T-helper 2 cell (primary cell): ENCODE results near the gene PITPNB.

Experiments used
- DNase-seq, 5 experiments: peaks; one replicate each; pipeline versions ENCODE4 v3.0.0 to v3.0.0-alpha.2; 2012 to 2022

The PITPNB gene

DNA sequence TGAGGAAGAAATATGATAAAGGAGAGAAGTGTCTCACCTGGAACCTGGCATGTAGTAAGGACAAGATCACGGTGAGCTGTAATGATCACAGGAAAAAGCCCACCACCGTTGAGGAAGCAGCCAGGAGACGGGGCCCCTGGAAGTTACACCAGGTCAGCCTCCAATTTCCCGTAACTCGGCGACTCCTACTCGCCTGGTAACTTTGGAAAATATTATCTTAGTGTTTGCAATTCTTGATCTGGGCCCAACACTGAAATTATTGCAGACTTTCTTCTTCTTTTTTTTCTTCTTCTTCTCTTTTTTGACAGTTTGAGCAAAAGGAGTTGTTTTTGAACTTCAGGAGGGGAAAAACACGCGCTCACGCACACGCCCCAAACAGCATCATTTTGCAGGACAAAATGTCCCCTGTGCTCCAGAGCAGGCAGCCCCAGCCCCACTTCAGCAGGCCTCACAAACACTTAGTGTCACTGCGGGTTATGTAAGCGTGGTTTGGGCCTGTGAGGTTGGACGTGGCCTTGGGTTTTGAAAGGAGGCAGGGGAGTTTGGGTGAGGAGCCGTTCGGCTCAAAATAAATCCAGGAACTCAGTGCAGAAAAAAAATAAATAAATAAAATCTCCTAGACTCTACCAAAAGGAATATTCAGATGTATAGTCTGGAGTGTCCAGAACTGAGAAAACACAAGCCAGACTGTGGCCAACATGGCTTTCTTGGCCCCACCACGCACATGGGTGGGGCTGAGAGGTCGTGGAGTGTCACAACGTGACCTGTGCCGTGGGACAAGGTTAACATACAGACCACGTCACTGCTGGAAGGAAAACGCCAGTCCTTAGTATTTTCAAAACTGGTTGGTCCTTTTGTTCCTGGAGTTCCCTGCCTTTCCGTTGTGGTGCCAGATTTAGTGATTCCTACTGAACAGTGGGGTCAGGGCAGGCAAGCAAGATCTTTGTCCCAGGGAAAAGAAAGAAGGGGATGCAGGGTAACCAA is 91.2 kb downstream of the PITPNB start:
- DNase-seq = no peak

DNA sequence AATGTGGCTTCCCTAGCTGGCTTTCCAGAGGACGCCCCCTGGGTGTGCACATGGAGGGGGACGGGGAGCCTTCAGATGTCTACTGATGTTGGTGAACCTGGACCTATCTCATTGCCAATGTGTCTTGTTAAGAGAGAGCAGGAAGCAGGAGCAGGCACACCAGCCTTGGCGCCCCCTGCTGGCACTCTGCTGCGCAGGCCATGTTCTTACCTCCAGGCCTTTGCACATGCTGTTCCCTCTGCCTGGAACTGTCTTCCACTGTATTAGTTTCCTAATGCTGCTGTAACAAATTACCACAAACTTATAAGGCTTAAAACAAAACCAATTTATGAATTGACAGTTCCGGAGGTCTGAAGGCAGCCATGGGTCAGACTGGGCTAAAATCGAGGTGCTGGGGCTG is 93.9 kb downstream of the PITPNB start:
- DNase-seq = peak in 1 of 5 experiments; percentile 29

DNA sequence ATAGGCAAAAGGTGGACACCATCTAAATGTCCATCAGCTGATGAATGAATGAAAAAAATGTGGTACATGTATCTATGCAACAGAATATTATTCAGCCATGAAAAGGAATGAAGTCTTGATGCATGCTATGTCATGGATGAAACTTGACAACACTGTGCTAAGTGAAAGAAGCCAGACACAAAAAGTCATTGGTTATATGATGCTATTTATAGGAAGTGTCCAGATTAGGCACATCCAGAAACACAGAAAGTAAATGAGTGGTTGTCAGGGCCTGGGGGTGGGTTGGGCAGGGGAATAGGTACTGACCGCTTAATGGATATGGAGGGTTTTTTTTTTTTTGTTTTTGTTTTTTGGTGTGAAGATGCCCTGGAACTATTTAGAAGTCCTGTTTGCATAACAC is 95.8 kb downstream of the PITPNB start:
- DNase-seq = no peak

DNA sequence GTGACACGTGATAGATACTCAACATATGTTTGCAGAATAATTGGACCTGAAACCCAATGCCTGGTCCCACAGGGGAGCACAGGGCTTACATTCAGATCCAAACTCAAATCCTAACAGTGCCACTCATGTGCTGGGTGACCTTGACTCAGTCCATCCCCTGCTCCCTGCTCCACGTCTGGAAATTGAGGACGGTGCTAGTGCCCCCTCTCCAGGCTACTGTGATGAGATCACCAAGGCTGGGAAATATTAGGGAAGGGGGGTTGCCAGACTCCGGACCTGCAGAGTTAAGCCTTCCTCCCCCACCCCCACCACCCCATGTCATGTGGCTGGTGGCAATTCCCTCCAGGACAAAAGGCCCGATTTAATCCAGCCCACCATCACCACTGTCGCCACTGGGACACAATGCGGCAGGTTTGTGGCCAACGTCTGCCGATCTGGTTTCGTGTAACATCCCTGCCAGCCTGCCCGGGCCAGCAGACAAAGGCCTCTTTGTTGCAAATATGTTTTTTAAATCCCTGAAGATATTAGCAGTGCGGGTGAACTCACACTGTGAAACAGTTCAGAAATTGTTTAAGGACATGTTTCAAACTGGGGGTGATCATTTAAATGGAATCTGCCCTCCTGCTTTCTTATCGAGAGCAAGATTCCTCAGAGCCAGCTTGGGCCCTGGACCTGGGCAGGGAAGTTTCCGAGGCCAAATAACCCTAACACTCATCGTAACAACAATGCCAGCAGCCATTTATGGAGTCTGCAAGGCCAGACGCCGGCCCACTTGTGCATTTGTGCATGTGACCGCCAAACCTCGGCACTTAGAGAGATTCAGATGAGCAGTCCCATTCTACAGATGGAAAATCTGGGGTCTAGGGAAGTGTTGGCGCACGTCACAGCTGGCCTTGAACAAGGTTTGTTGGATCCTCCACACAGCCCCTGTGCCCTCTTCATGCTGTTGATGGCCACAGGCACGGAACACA is 97.9 kb downstream of the PITPNB start:
- no peak for DNase-seq

DNA sequence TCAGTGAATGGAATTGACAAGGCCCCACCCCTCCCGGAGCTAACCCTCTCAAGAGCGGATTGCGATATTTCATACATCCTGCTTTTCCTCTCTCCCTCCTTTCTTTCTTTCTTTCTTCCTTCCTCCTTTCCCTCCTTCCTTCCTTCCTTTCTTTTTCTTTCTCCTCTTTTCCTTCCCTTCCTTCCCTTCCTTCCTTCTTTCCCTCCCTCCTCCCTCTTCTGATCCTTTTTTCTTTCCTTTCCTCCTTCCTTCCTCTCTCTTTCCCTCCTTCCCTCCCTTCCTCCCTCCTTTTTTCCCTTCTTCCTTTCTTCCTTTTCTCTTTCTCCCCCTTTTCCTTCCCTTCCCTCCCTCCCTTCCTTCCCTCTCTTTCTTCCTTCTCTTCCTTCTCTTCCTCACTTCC is 102.5 kb downstream of the PITPNB start:
- no peak for DNase-seq

DNA sequence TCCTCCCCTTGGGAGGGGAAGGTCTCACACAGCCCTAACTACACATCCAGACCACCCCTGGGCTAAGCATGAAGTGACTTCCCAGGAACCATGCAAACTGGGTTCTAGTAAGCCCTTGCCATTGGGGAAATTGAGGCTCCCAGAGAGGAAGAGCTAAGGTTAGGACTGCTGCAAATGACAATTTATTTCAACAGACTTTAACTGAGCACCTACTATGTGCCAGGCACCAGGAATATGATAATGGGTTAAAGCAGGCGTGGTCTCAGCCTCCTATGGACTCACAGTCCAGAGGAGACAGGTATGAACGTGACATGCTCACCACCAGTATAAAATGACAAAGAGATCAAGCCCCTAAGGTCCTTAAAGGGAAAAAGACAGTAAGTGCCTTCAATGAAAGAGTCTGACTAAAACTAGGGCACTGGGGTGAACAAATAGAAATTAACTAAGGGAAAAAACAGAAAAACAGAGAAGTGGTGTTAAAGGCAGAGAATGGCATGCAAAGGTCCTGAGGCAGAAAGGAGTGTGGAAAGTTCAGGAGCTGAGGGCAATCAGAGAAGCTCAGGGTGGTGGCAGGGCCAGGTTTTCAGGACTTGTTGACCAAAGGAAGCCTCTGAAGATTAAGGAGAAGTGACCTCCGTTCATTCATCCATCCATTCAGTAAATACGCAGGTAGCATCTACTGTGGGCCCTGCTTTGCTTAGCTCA is 103.1 kb downstream of the PITPNB start:
- DNase-seq = no peak

DNA sequence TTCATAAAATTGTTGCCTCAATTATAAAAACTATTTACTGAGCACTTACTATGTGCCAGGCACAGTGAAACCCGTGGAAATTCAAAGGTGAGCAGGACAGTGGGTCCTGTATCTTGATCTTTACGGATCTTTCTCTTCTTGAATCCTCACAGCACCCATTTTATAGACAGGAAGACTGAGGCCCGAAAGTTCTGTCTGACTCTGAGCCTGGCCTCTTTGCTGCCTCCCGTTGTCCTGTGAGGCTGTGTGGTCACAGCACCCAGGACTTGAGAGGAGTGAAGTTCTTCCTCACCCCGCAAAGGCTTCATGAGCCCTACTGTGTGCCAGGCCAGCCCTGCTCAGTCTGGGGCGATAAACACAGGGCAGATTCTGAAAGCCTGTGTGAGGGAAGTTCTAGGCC is 104.1 kb downstream of the PITPNB start:
- DNase-seq = no peak

DNA sequence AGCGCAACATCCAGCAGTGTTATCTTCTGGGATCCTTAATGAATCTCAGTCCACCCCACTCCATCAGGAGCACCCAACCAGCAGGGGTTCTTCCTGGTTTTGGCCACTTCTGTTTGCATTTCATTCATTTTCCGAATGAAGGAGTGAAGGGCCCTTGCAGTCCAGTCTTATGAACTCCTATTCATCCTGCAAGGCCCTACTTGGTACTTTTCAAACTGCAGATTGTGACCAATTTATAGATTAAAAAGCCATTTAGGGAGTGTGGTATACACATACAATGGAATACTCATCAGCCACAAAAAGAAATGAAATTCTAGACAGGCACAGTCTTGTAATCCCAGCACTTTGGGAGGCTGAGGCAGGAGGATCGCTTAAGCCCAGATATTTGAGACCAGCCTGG is 107.3 kb downstream of the PITPNB start:
- no peak for DNase-seq

DNA sequence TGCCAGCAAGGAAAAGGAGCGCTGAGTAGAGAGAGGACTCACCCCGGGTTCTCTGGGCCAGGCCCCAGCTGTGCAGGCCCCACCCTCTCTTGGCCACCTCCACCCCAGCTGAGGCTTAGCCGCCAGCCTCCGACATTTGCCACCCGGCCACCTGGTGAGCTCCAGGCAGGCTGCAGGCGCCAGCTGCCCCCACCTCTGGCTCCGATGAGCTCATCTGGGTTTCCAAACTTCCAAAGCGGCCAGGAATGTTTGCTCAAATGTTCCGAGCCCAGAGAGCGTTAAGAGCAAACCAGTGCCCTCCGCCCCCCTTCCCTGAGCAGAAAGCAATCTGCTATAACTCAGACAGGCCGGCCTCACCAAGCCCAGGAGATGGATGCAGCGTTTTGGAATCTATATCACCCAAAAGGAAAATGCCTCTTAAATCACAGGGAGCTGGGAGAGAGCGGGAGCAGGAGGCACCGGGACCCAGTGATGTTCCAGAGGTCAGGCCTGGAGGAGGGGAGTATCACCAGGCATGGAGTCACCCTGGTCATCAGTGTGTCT is 108.4 kb downstream of the PITPNB start:
- DNase-seq = no peak

DNA sequence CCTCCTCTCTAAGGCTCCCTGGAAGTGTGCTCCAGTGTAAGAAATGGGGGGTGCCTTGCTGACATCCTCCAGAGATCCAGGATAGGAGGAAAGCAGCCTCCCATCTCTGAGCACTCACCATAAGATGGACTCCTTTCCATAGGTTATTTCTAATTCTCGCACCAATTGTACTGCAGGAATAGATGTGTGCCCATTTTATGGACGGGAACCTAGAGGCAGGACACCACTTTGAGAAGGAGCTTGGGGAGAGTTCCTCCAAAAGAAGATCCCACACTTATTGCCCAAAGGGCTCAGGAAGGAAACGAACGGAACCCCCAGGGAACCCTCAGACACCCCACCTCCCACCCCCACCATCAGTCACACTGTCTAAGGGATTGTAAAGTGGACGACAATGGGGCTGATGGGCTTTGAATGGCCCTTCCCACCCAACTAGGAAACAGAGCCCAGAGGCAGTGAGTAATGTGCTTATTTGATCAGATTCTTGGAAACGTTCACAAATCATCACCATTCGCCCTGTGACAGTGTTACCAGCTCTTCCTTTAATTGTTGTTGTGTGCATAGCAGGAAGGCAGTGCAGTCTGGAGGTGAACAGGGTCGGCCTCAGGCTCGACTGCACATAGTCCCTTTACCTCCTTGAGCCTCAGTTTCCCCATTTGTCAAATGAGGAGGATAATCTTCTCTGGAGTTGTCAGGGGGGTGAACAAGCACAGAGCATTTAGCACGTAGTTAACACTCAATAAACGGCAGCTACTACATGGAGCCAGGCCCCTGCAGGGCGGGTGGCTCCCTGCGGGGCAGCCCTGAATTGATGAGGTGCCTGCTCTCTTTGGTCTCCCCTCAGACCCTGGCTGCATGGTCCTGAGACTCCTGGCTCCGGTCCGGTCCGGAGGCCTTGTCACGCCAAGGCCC is 109.1 kb downstream of the PITPNB start:
- no peak for DNase-seq

DNA sequence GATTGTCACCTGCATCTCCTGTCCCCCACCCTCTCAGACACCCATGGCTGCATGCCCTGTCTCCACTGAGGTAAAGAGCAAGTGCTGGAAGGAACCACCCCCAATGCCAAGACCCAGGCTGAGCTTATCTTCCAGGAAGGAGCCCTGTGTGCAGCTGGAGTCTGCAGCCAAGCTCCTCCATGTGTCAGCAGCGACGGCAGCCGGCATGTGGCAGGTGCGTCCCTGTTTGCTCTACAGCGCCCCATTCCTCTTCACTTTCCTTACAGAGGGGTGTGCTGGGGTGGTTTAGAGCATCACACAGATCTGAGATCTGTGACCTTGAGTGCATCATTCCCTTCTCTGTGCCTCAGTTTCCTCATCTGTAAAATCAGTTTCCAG is 109.8 kb downstream of the PITPNB start:
- DNase-seq = no peak

DNA sequence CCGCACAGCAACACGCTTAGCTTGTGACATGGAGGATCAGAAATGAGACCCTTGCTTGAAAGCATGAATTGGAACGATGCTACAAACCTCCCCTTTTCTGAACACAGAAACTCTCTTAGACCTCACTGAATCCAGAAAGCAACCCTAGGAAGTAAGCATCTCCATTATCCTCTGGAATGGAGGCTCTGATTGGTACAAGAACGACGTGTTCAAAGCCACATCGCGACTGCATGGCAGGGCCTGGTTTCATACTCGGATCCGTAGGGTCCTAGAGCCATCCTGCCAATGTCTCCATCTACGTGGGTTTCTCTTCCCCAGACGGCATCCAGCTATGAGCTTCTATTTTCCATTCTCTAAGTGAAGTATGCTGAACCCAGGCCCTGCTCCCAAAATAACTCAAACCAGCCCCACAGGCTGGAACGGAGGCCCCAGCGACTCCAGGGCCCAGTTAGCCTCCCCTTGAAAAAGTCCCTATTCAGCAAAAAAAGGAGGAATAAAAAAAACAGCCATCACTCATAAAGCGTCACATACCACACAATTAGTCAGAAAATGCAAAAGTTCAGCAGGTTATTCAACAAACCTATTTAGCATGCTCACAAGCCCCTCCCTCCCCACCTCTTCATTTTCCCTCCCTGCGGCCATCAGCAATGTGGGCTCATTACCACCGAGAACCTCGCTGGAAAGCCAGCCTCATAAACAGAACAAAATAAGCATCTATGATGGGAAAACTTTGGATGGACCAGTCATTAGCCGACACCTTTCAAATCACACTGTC is 110.4 kb downstream of the PITPNB start:
- no peak for DNase-seq

DNA sequence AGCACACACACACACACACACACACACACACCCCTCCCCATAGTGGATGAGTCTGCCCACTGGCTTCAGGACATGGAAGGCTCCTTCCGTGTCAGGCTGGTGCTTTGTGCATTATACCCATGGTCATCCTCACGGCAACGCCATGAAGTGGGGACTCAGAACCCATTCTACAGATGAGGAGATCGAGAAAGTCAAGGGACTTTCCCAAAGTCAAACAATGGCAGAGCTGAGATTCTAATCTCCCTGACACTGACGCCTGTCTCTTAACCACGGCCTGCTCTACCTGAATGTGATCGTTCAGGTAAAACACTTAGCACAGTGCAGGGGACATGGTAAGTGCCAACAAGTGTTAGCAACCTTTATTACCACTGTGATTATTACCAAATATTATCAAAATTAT is 113.2 kb downstream of the PITPNB start:
- DNase-seq = peak in 1 of 5 experiments; percentile 68

DNA sequence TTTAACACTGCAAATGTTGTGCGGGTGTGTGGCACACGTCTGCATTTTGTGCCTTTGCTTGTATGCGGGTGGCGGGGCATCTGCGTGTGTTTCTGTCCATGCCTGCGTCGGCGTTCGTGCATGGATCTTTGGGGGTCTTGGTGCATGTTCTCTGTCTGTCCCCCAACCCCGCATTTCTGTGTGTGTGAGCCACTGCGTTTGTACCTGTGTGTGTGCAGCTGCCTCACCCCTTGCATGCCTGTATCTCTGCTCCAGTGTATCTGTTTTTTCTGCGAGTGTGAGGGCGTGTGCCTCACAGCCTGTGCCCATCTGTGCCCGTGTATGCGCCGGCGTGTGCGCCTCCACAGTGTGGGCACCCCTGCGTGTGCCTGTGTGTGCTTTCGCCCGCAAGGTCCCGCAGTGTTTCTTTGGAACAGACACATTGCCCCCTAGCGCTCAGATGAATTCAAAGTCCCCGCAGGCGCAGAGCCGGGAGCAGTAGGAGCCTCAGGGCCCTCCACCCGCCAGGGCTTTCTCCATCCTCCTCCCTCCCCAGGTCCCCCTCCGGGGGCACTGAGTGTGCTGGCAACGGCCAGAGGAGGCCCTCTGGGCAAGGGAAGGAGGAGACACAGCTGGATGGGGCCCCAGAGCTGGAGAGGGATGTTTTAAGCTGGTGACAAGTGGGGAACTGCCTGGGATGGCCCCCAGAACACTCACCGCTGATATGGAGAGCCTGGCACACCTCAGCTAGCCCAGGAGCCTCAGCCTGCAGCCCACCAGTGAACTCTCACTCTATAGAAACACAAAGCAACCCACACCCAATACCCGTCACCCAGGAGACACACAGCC is 114.4 kb downstream of the PITPNB start:
- DNase-seq = peak in 2 of 5 experiments; percentile 23 to 63

DNA sequence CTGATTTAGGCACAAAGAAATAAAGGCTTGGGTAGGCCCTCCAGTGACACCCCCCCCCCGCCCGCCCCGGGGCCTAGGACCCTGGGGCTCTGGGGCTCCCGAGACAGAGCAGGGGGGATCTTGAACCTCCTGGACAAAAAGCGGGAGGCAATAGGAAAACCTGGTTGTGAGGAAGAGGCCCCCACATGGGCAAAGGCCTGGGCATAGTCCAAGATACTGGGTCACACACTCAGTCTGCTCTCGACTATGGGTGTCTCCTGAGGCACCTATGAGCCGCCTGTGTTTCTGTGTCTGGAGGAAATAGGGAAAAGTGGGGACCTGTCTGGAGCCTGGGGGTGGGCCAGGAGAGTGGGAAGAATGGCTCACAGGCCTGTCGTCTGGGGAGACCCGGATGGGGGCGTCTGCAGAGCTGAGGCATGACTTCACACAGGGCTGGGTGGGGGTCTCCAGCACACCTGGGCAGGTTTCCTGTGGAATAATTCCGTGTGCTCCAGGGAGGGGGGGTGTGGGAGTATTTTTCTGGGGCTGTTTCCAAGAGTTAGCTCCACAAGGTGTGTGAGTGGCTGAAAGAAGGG is 115.1 kb downstream of the PITPNB start:
- no peak for DNase-seq

DNA sequence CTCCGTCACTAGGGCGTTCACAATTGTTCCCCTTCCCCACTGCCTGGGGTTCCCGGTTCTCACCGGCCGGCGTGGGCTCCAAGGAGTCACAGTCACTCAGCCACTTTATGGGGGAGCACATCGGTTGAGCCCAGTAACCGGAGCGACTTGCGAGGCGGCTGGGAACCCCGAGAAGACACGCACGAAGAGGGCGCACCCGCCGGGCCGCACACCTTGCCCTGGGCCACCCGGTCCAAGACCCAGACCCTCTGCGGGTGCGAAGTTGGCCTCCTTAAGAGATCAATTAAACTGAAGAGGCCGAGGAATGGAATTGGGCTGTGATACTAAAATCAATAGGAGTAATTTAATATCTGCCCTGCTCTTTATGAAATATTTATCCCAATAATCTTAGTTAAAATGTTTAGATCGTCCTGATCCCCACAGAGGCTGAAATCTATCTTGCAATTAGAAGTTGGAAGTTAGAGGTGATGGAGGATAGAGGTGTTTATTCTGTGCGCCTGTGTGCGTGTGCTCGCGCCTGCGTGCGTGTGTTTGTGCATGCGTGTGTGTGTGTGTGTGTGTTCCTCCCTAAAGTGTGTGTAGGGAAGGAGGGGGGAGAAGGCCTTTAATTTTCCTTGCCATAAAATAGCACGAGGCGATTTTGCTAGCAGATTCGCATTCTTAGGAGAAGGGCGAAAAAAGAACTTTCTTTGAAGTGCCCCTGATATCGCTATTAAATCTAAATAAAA is 116.5 kb downstream of the PITPNB start:
- DNase-seq = no peak
